HepG2 (cell line): ENCODE measurements around the gene SRRM3. TPM values are rescaled to one million over a fixed set of nuclear protein-coding genes. Genes with fewer than 3 reads are reported as not detected.
A peak's percentile ranks its signal among the peaks of the same experiment; 100 is the strongest.

Source experiments
- ATAC-seq: fragments of 200-7000 bp; cut with Tn5 transposase; 3 replicates; pipeline ENCODE4 v1.9.1; 2020; ENCODE audit warnings: mild to moderate bottlenecking, moderate library complexity
- BruUV-seq: library from RNA; stranded (reverse); fragments of 400-500 nt; replicated peaks from 2 replicates; lab custom pipeline; 2021; lab: Mats Ljungman, UMichigan
- CTCF ChIA-PET: fragments of 300-600 bp; formaldehyde crosslinking; extraction: SDS; loops from one replicate; lab custom pipeline; 2021; ENCODE audit warnings: low total read pairs, inconsistent platforms, low intra/inter-chr PET ratio; lab: Yijun Ruan, JAX
- POLR2A ChIA-PET: fragments of 350-600 bp; sonication (Branson Sonifier 250); formaldehyde crosslinking; loops from one replicate; lab custom pipeline; 2020; ENCODE audit warnings: antibody characterized with exemption, inconsistent platforms; lab: Yijun Ruan, JAX
- DNase-seq: peaks from one replicate; pipeline ENCODE4 v3.0.0-alpha.2; 2015; ENCODE audit warnings: low spot score
- FAIRE-seq: peaks from 3 replicates; lab custom pipeline; 2011; peaks lifted over from hg19 to GRCh38; lab: Jason Lieb, UNC
- H2AFZ ChIP-seq: one replicate; pipeline ENCODE4 v1.6.1; 2011; ENCODE audit warnings: low read length, inconsistent platforms
- H3K27ac ChIP-seq: fragments of 300-600 bp; 3 replicates; pipeline ENCODE4 v1.8.0; 2011; ENCODE audit warnings: mixed run types, mild to moderate bottlenecking, mixed read lengths, low read length, inconsistent platforms; ENCODE audit not compliant: insufficient read depth; ENCODE audit errors: extremely low read length
- H3K27me3 ChIP-seq, 2 experiments: fragments of 200-600 bp in 1 of 2; 2 replicates in 1 of 2; 3 replicates in 1 of 2; pipeline versions ENCODE4 v1.6.0 to v1.8.0; 2011; ENCODE audit warnings: low read length in 2 of 2, mild to moderate bottlenecking in 2 of 2, moderate library complexity in 2 of 2, inconsistent platforms in 1 of 2; ENCODE audit not compliant: insufficient read depth in 2 of 2, control insufficient read depth in 1 of 2
- H3K36me3 ChIP-seq, 2 experiments: fragments of 200-600 bp in 1 of 2; replicated peaks in 1 of 2; 2 replicates in 1 of 2; 3 replicates in 1 of 2; pipeline versions ENCODE4 v1.5.1 to v1.8.0; 2011; ENCODE audit warnings: low read length in 2 of 2, inconsistent platforms in 1 of 2; ENCODE audit not compliant: insufficient read depth in 2 of 2, control insufficient read depth in 1 of 2
- H3K4me1 ChIP-seq: 2 replicates; pipeline ENCODE4 v1.5.1; 2012; ENCODE audit warnings: low read length, inconsistent platforms; ENCODE audit not compliant: insufficient read depth
- H3K4me2 ChIP-seq: 2 replicates; pipeline ENCODE4 v1.6.0; 2011; ENCODE audit warnings: low read depth, low read length, inconsistent platforms
- H3K4me3 ChIP-seq, 3 experiments: fragments of 200-600 bp in 1 of 3; sonication (generic), shearing (Covaris generic) in 1 of 3; replicated peaks in 1 of 3; 2 replicates each; pipeline ENCODE4 v1.5.1; 2011 to 2016; ENCODE audit warnings: low read length in 3 of 3, inconsistent platforms in 2 of 3, low read depth in 2 of 3, mild to moderate bottlenecking in 2 of 3, control low read depth in 1 of 3, mixed read lengths in 1 of 3; ENCODE audit not compliant: insufficient read depth in 1 of 3
- H3K79me2 ChIP-seq: one replicate; pipeline ENCODE4 v1.6.1; 2011; ENCODE audit warnings: low read length, inconsistent platforms; ENCODE audit not compliant: insufficient read depth
- H3K9ac ChIP-seq: 2 replicates; pipeline ENCODE4 v1.6.0; 2011; ENCODE audit warnings: mild to moderate bottlenecking, low read depth, low read length, inconsistent platforms; ENCODE audit not compliant: insufficient read depth
- H3K9me3 ChIP-seq: 2 replicates; pipeline ENCODE4 v1.5.1; 2012; ENCODE audit warnings: mild to moderate bottlenecking, low read length
- H4K20me1 ChIP-seq: 2 replicates; pipeline ENCODE4 v1.6.0; 2011; ENCODE audit warnings: inconsistent platforms, mild to moderate bottlenecking, low read length, moderate library complexity; ENCODE audit not compliant: insufficient read depth
- CBFB ChIP-seq: sonication (generic); formaldehyde crosslinking; IDR thresholded peaks from 2 replicates; pipeline ENCODE4 v1.4.0; 2020; ENCODE audit warnings: missing genetic modification reagents
- EED ChIP-seq: sonication (generic); formaldehyde crosslinking; IDR thresholded peaks from 2 replicates; pipeline ENCODE4 v1.5.0; 2020; ENCODE audit warnings: mild to moderate bottlenecking, missing genetic modification reagents
- HMGXB3 ChIP-seq: sonication (generic); formaldehyde crosslinking; IDR thresholded peaks from 2 replicates; pipeline ENCODE4 v1.4.0; 2020; ENCODE audit warnings: missing genetic modification reagents, borderline replicate concordance
- JARID2 ChIP-seq: sonication (generic); formaldehyde crosslinking; IDR thresholded peaks from 2 replicates; pipeline ENCODE4 v1.8.1; 2023; ENCODE audit warnings: missing genetic modification reagents, inconsistent platforms; ENCODE audit not compliant: insufficient replicate concordance
- KLF16 ChIP-seq, 2 experiments: sonication (generic) in 1 of 2; formaldehyde crosslinking in 1 of 2; IDR thresholded peaks; 2 replicates each; pipeline versions ENCODE4 v1.6.1 to v1.8.0; 2016 to 2023; ENCODE audit warnings: missing genetic modification reagents in 2 of 2, missing compliant biosample characterization in 1 of 2
- PHF8 ChIP-seq: sonication (generic); formaldehyde crosslinking; IDR thresholded peaks from 2 replicates; pipeline ENCODE4 v1.5.0; 2020; ENCODE audit warnings: missing genetic modification reagents
- SALL1 ChIP-seq: sonication (generic); formaldehyde crosslinking; IDR thresholded peaks from 2 replicates; pipeline ENCODE4 v1.8.0; 2022; ENCODE audit warnings: mild to moderate bottlenecking, missing genetic modification reagents
- ZGPAT ChIP-seq: IDR thresholded peaks from 2 replicates; pipeline ENCODE4 v1.6.1; 2016; ENCODE audit warnings: mild to moderate bottlenecking
- ZNF841 ChIP-seq: sonication (generic); formaldehyde crosslinking; IDR thresholded peaks from 2 replicates; pipeline ENCODE4 v1.8.1; 2023; ENCODE audit warnings: missing genetic modification reagents, borderline replicate concordance
- ZSCAN5A ChIP-seq: sonication (generic); formaldehyde crosslinking; IDR thresholded peaks from 2 replicates; pipeline ENCODE4 v1.8.0; 2022; ENCODE audit warnings: mild to moderate bottlenecking, missing genetic modification reagents, borderline replicate concordance
- WGBS: methylation state at CpG from one replicate; pipeline ENCODE4 v1.1.6; 2017; ENCODE audit warnings: low lambda C conversion rate; 5-methylcytosine and 5-hydroxymethylcytosine counted together
- in situ Hi-C: cut with HindIII; loops from 2 replicates; pipeline ENCODE4 v1.10.0; 2017; ENCODE audit warnings: low pct_unique_long_range_greater_than_20kb; ENCODE audit not compliant: extremely low pct_ligation_motif_present
- intact Hi-C: fragments of 100-400 bp; cut with micrococcal nuclease; formaldehyde crosslinking; loops from one replicate; pipeline ENCODE4 v1.10.0; 2022; ENCODE audit not compliant: unreplicated experiment
- polyA plus RNA-seq, 8 experiments: library from polyadenylated mRNA; depleted of rRNA in 3 of 8; stranded (reverse) in 7 of 8; unstranded in 1 of 8; fragments of >200 nt; fragmentation: Illumina TruSeq in 4 of 8; extraction: Trizol in 4 of 8; gene quantifications; 2 replicates each; pipeline versions ENCODE4 v1.2.1 to v1.2.3, GENCODE V29; 2011 to 2016; ENCODE audit warnings: low read depth in 4 of 8, missing spikeins in 1 of 8, mixed read lengths in 1 of 8; ENCODE audit not compliant: insufficient read depth in 1 of 8
- total RNA-seq, 5 experiments: library from RNA; depleted of rRNA; stranded (reverse); fragments of >200 nt; fragmentation: Illumina TruSeq; extraction: Trizol; gene quantifications; 2 replicates each; pipeline ENCODE4 v1.2.3, GENCODE V29; 2016; ENCODE audit warnings: low read depth in 1 of 5

The SRRM3 gene
- total and polyA plus RNA-seq, 2 of the 13 experiments (the other 11 are each of a cell fraction or from before 2014, with no cell fraction given), result 0.13 to 0.54 TPM

GRCh38 chr7:76316984-76317781 lies 115.5 kb downstream of the SRRM3 start (continued):
- TF ChIP-seq HMGXB3, result no peak

- intact Hi-C loops, result loop anchor here (1.0 kb wide), 2 partner anchors 41 to 65 kb away; no protein-coding TSS in a partner anchor
- CTCF ChIA-PET, result interaction anchor here (1.4 kb wide), 1 partner anchor 116 kb away, joined by 3 read pairs; the partner anchor contains the start of gene SRRM3
- H3K27me3 ChIP-seq, result no peaks in the 10 kb centered on the region; a peak in 1 of 5 replicates
- POLR2A ChIA-PET, result interaction anchor here (0.6 to 3.4 kb wide), 10 partner anchors 9 to 91 kb away, joined by 3 to 19 read pairs (median 7); partner anchors contain the start of genes HSPB1 and YWHAG
- no peaks in the 10 kb centered on the region for H3K36me3 ChIP-seq
- H4K20me1 ChIP-seq, result no peaks in the 10 kb centered on the region
- H3K9ac ChIP-seq, result peak overlapping the region; percentile 62
- no peaks in the 10 kb centered on the region for H3K9me3 ChIP-seq
- in situ Hi-C loops, result loop anchor here (5.0 kb wide), 1 partner anchor 36 kb away; no protein-coding TSS in a partner anchor
- peaks cover 4% of the 10 kb centered on the region for H3K79me2 ChIP-seq
- peak; percentile 90 for DNase-seq
- peak overlapping the region; percentile 96 for H3K4me2 ChIP-seq
- under 1% methylated on average over 28 of the region's 50 CpGs for WGBS
- peak; percentile 95 for ATAC-seq
- FAIRE-seq, result peak; percentile 75
- no TSS peak for BruUV-seq
- H2AFZ ChIP-seq, result no peak overlapping the region
- peak overlapping the region; percentile 58 to 86 (median 63) for H3K4me3 ChIP-seq
- H3K4me1 ChIP-seq, result peaks cover 36% of the 10 kb centered on the region
- H3K27ac ChIP-seq, result peak overlapping the region; percentile 73
- TF ChIP-seq CBFB (CRISPR knock-in tag) (no peak; the same call in 1 of the 2 replicates), JARID2 (no peak), EED (no peak), ZSCAN5A (CRISPR knock-in tag) (0 out of 2 replicates have a peak, but pooled peaks have one; percentile 70), ZGPAT (CRISPR knock-in tag) (peak; percentile 69), PHF8 (CRISPR knock-in tag) (peak; percentile 88), ZNF841 (CRISPR knock-in tag) (no peak), SALL1 (CRISPR knock-in tag) (peak; percentile 52; the same call in 1 of the 2 replicates), KLF16 (CRISPR knock-in tag; IDR thresholded peaks at IDR 0.05) (peak in 1 of 2 experiments; percentile 2; a peak in 1 of 4 replicates)
Observed at GRCh38 chr7:76317782-76318487, 116.2 kb downstream of the SRRM3 start.
